ENCODE data around the gene CLEC19A. TPM values are rescaled to one million over a fixed set of nuclear protein-coding genes. Genes with fewer than 3 reads are reported as not detected.

CLEC19A gene
- total and polyA plus RNA-seq, 2 donors (not counting 3 experiments of a cell fraction or from before 2014, with no cell fraction given) = not detected

DNA sequence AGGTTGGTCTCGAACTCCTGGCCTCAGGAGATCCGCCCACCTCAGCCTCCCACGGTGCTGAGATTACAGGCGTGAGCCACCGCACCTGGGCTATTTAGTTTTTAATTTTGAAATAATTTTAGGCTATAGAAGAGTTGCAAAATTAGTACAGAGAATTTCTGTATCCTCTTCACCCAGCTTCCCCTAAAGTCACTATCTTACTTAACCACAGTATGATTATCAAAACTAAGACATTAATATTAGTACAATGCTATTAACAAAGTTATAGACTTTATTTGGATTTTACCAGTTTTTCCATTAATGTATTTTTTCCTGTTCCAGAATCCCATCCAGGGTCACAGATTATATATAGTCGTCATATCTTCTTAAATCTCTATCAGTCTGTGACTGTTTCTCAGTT is 62.6 kb downstream of the CLEC19A start:
- Histone ChIP-seq H3K9me1 (replicated peaks; ENCODE audit: control insufficient read depth, extremely low read depth, insufficient read depth, low read length) (no peaks in the 10 kb centered on the region), H3K9ac (replicated peaks; ENCODE audit: extremely low read depth, insufficient read depth, low read length) (no peak overlapping the region), H4K20me1 (replicated peaks; ENCODE audit: control insufficient read depth, extremely low read depth, insufficient read depth, low read length) (no peaks in the 10 kb centered on the region), H3K79me2 (ENCODE audit: control insufficient read depth, insufficient read depth, low read length) (no peaks in the 10 kb centered on the region), H3K27ac (ENCODE audit: insufficient read depth, low read depth, low read length) (no peak overlapping the region), H3K9me3 (replicated peaks; ENCODE audit: control insufficient read depth, insufficient read depth, low read length) (no peaks in the 10 kb centered on the region), H2AFZ (ENCODE audit: low read depth, low read length) (no peak overlapping the region), H3K4me2 (ENCODE audit: insufficient read depth, low read length) (no peak overlapping the region), H3K4me1 (ENCODE audit: control insufficient read depth, extremely low read depth, insufficient read depth, low read length) (no peaks in the 10 kb centered on the region), H3K36me3 (ENCODE audit: control insufficient read depth in 2 of 2, extremely low read depth in 1 of 2, insufficient read depth in 2 of 2, low read length in 2 of 2) (no peaks in the 10 kb centered on the region), H3K27me3 (ENCODE audit: control insufficient read depth in 2 of 2, insufficient read depth in 2 of 2, low read length in 2 of 2) (no peaks in the 10 kb centered on the region), H3K4me3 (replicated peaks in 1 of 3; ENCODE audit: insufficient read depth in 1 of 3, low read depth in 1 of 3, low read length in 3 of 3) (no peak overlapping the region)
- no TSS peak for BruUV-seq (replicated peaks)
- TF ChIP-seq JUN (IDR thresholded peaks at IDR 0.05; ENCODE audit: borderline replicate concordance, insufficient read depth, insufficient read length, low read depth) (no peak), MYC (IDR thresholded peaks at IDR 0.05; ENCODE audit: low read depth, low read length) (no peak), CTCF (IDR thresholded peaks at IDR 0.05; ENCODE audit: extremely low read depth in 1 of 2, insufficient read depth in 1 of 2, low read depth in 1 of 2, low read length in 2 of 2) (no peak), MAX (IDR thresholded peaks at IDR 0.05; ENCODE audit: insufficient read depth, insufficient read length) (no peak), FOS (IDR thresholded peaks at IDR 0.05; ENCODE audit: borderline replicate concordance, insufficient read depth, low read length) (no peak), POLR2A (IDR thresholded peaks at IDR 0.05; ENCODE audit: low read depth, low read length) (no peak), POLR2AphosphoS5 (IDR thresholded peaks at IDR 0.05; ENCODE audit: insufficient read depth, low read depth, low read length) (no peak)
- dilution Hi-C loops (cut with MboI; ENCODE audit: extremely low pct_ligation_motif_present, low sequenced_read_pairs) = no loop called here
- ChIA-PET CTCF (no interaction called here), POLR2A (no interaction called here)
- intact Hi-C loops (cut with micrococcal nuclease) = no loop called here
- FAIRE-seq = no peak
- no peak for DNase-seq (ENCODE audit: low read depth, low spot score)

Measured in endothelial cell of umbilical vein (primary cell).